ENCODE results near the gene RHBDL3. TPM values are rescaled to one million over a fixed set of nuclear protein-coding genes. Genes with fewer than 3 reads are reported as not detected.

RHBDL3 gene
- polyA plus RNA-seq, 1 donor (not counting 4 experiments of a cell fraction or from before 2014, with no cell fraction given): not detected

- Histone ChIP-seq H3K36me3 (ENCODE audit: control insufficient read depth in 2 of 2, extremely low read depth in 1 of 2, insufficient read depth in 2 of 2, low read length in 2 of 2) (no peaks in the 10 kb centered on the region), H3K4me3 (ENCODE audit: control insufficient read depth in 2 of 3, extremely low read depth in 1 of 3, insufficient read depth in 2 of 3, low read depth in 1 of 3, low read length in 3 of 3) (no peak overlapping the region), H3K4me2 (ENCODE audit: control insufficient read depth, extremely low read depth, insufficient read depth, low read depth, low read length) (no peak overlapping the region), H3K9me1 (ENCODE audit: control insufficient read depth, extremely low read depth, insufficient read depth, low read length) (no peaks in the 10 kb centered on the region), H4K20me1 (ENCODE audit: control insufficient read depth, extremely low read depth, insufficient read depth, low read length) (no peaks in the 10 kb centered on the region), H3K27me3 (ENCODE audit: control insufficient read depth, extremely low read depth, insufficient read depth, low read length) (peaks cover 13% of the 10 kb centered on the region), H2AFZ (ENCODE audit: control insufficient read depth, low read length) (no peak overlapping the region), H3K9ac (ENCODE audit: control insufficient read depth, extremely low read depth, insufficient read depth, low read length) (no peak overlapping the region), H3K4me1 (ENCODE audit: control insufficient read depth, extremely low read depth, insufficient read depth, low read length) (no peaks in the 10 kb centered on the region), H3K9me3 (ENCODE audit: control insufficient read depth, low read depth, low read length) (no peaks in the 10 kb centered on the region), H3K27ac (ENCODE audit: control insufficient read depth, insufficient read depth, low read length) (no peak overlapping the region), H3K79me2 (ENCODE audit: control insufficient read depth, insufficient read depth, low read length) (no peaks in the 10 kb centered on the region)
- DNase-seq (ENCODE audit: low read depth, low spot score) (no peak), FAIRE-seq (no peak)
- no peak for TF ChIP-seq EZH2 (IDR thresholded peaks at IDR 0.05; ENCODE audit: low read length)
- TF ChIP-seq, protein P1, sequence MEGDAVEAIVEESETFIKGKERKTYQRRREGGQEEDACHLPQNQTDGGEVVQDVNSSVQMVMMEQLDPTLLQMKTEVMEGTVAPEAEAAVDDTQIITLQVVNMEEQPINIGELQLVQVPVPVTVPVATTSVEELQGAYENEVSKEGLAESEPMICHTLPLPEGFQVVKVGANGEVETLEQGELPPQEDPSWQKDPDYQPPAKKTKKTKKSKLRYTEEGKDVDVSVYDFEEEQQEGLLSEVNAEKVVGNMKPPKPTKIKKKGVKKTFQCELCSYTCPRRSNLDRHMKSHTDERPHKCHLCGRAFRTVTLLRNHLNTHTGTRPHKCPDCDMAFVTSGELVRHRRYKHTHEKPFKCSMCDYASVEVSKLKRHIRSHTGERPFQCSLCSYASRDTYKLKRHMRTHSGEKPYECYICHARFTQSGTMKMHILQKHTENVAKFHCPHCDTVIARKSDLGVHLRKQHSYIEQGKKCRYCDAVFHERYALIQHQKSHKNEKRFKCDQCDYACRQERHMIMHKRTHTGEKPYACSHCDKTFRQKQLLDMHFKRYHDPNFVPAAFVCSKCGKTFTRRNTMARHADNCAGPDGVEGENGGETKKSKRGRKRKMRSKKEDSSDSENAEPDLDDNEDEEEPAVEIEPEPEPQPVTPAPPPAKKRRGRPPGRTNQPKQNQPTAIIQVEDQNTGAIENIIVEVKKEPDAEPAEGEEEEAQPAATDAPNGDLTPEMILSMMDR (optimal IDR thresholded peaks at IDR 0.05 in 1 of 3, IDR thresholded peaks at IDR 0.05 in 1 of 3, conservative IDR thresholded peaks at IDR 0.05 in 1 of 3; ENCODE audit: extremely low read depth in 1 of 3, insufficient read depth in 2 of 3, low read length in 3 of 3): no peak
- dilution Hi-C loops (cut with MboI; ENCODE audit: extremely low pct_ligation_motif_present, low sequenced_read_pairs): no loop called here
Measured at GRCh38 chr17:32285746-32286517, 20.3 kb downstream of the RHBDL3 start.

DNA sequence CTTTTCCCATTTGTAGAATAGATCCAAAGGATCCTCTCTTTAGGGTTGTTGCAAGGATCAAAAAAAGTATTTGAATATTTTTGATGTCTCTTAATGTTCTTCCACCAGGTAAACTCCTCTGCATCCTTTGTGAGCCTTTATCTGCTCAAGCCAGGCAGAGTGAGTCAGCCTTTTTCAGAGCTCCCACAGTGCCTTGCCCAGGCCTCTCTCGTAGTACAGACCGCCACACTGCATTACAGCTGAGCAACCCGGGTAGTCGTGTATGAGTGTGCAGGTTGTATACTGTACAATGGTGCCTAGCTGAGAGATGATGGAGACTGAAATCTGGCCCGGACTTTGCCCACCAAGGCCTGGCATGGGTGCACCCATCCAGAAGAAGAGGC lies 20.9 kb downstream of the RHBDL3 start:
- peaks cover 13% of the 10 kb centered on the region for H3K27me3 ChIP-seq (ENCODE audit: control insufficient read depth, extremely low read depth, insufficient read depth, low read length)
- dilution Hi-C loops (cut with MboI; ENCODE audit: extremely low pct_ligation_motif_present, low sequenced_read_pairs): no loop called here
- no peak for TF ChIP-seq EZH2 (IDR thresholded peaks at IDR 0.05; ENCODE audit: low read length)
- TF ChIP-seq, protein P1 (optimal IDR thresholded peaks at IDR 0.05 in 1 of 3, IDR thresholded peaks at IDR 0.05 in 1 of 3, conservative IDR thresholded peaks at IDR 0.05 in 1 of 3; ENCODE audit: extremely low read depth in 1 of 3, insufficient read depth in 2 of 3, low read length in 3 of 3): no peak

More for the DNA sequence above, 20.9 kb downstream of the RHBDL3 start:
- Histone ChIP-seq H4K20me1 (ENCODE audit: control insufficient read depth, extremely low read depth, insufficient read depth, low read length) (no peaks in the 10 kb centered on the region), H3K79me2 (ENCODE audit: control insufficient read depth, insufficient read depth, low read length) (no peaks in the 10 kb centered on the region), H3K9ac (ENCODE audit: control insufficient read depth, extremely low read depth, insufficient read depth, low read length) (no peak overlapping the region), H3K9me1 (ENCODE audit: control insufficient read depth, extremely low read depth, insufficient read depth, low read length) (no peaks in the 10 kb centered on the region), H3K4me1 (ENCODE audit: control insufficient read depth, extremely low read depth, insufficient read depth, low read length) (no peaks in the 10 kb centered on the region), H3K9me3 (ENCODE audit: control insufficient read depth, low read depth, low read length) (no peaks in the 10 kb centered on the region), H3K4me3 (ENCODE audit: control insufficient read depth in 2 of 3, extremely low read depth in 1 of 3, insufficient read depth in 2 of 3, low read depth in 1 of 3, low read length in 3 of 3) (no peak overlapping the region), H3K4me2 (ENCODE audit: control insufficient read depth, extremely low read depth, insufficient read depth, low read depth, low read length) (no peak overlapping the region), H3K27ac (ENCODE audit: control insufficient read depth, insufficient read depth, low read length) (no peak overlapping the region), H2AFZ (ENCODE audit: control insufficient read depth, low read length) (no peak overlapping the region), H3K36me3 (ENCODE audit: control insufficient read depth in 2 of 2, extremely low read depth in 1 of 2, insufficient read depth in 2 of 2, low read length in 2 of 2) (no peaks in the 10 kb centered on the region)
- FAIRE-seq (no peak), DNase-seq (ENCODE audit: low read depth, low spot score) (no peak)

All from keratinocyte (primary cell).